Large intestine (tissue), 3 donors: ENCODE data around the gene ZFR. TPM values are rescaled to one million over a fixed set of nuclear protein-coding genes. Genes with fewer than 3 reads are reported as not detected.
A peak's percentile ranks its signal among the peaks of the same experiment; 100 is the strongest.

ENCODE experiments used
- DNase-seq, 2 donors: peaks; one replicate each; pipeline versions ENCODE4 v3.0.0 to v3.0.0-alpha.2; 2013
- H3K27ac ChIP-seq: one replicate; pipeline ENCODE4 v1.5.1; 2013; ENCODE audit warnings: low read length
- H3K27me3 ChIP-seq: 2 replicates; pipeline ENCODE4 v1.6.1; 2013; ENCODE audit warnings: low read length; ENCODE audit not compliant: control insufficient read depth, insufficient read depth
- H3K36me3 ChIP-seq: 2 replicates; pipeline ENCODE4 v1.6.1; 2013; ENCODE audit warnings: low read length; ENCODE audit not compliant: control insufficient read depth, insufficient read depth
- H3K4me1 ChIP-seq: one replicate; pipeline ENCODE4 v1.6.1; 2013; ENCODE audit warnings: low read length; ENCODE audit not compliant: control insufficient read depth, insufficient read depth
- H3K4me3 ChIP-seq: one replicate; pipeline ENCODE4 v1.5.1; 2013; ENCODE audit warnings: low read length
- H3K9me3 ChIP-seq: one replicate; pipeline ENCODE4 v1.6.1; 2013; ENCODE audit warnings: mild to moderate bottlenecking, low read depth, low read length, moderate library complexity; ENCODE audit not compliant: control insufficient read depth
- WGBS: methylation state at CpG from one replicate; pipeline ENCODE4 v1.1.5; 2013; ENCODE audit warnings: low lambda C conversion rate; ENCODE audit not compliant: insufficient coverage; 5-methylcytosine and 5-hydroxymethylcytosine counted together
- polyA plus RNA-seq: library from polyadenylated mRNA; unstranded; fragments of 120-200 nt; gene quantifications from one replicate; pipeline ENCODE4 v1.2.1, GENCODE V29; 2013

The ZFR gene
- polyA plus RNA-seq, 1 donor: 75.2 TPM

DNA sequence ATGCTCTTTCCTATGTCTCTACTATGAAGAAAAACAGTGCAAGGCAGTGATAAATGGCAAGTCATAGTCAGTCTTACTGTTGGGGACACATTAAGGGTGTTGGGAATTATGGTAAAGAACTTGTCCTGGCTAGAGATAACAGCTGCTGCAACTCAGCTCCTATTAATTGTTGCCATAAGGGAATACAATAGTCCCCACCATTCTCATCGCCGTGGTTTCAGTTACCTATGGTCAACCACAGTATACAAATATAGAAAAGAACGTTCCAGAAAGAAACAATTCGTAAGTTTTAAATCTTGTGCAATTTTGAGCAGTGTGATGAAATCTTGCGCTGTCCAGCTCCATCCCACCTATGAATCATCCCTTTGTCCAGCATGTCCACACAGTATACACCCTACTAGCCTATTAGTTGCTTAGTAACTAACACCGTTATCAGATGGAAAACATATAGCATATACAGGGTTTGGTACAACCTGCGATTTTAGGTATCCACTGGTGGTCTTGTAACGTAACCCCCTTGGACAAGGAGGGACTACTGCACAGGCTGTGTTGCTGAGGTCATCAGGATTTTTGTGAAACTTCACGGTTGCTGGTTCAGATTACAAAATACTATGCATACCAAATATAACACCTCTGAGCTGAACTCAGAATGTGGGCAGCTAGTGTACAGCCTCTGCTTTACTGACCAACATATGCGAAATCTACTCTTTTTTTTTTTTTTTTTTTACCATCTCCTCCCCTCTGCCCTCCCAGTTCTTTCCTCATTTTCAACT lies 53.5 kb downstream of the ZFR start:
- peaks cover 72% of the 10 kb centered on the region for H3K36me3 ChIP-seq
- no peaks in the 10 kb centered on the region for H3K9me3 ChIP-seq
- H3K4me3 ChIP-seq: no peak overlapping the region
- no peaks in the 10 kb centered on the region for H3K4me1 ChIP-seq
- peak; percentile 16 to 26 for DNase-seq
- peak overlapping the region; percentile 0 for H3K27ac ChIP-seq
- no peaks in the 10 kb centered on the region for H3K27me3 ChIP-seq
- WGBS: no CpG with 5 or more reads among the region's 10 CpGs

- H3K27ac ChIP-seq: no peak overlapping the region
- WGBS: 95% methylated on average over 4 of the region's 6 CpGs
Observed at GRCh38 chr5:32388432-32389129, 56.0 kb downstream of the ZFR start.

DNA sequence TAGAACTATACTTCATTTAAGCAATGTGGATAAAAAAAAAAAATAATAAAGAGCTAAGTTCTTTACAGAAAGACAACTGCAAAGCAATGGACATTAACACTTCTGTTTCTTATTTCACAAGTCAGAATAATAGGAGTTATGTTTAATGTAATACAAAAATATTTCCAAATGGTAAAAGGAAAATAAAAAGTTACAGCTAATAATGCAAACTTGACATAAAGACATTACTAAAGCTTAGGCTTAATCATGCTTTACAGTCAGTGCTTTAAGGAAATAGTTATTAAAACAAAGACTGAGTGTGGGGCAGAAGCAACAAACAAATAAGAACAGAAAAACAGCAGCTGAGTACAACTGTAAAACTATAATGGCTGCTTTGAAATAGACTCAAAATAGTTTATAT lies 56.7 kb downstream of the ZFR start:
- peaks cover 74% of the 10 kb centered on the region for H3K36me3 ChIP-seq
- no peak overlapping the region for H3K27ac ChIP-seq
- no peaks in the 10 kb centered on the region for H3K4me1 ChIP-seq

More at GRCh38 chr5:32388432-32389129, 56.0 kb downstream of the ZFR start:
- Histone ChIP-seq H3K27me3 (no peaks in the 10 kb centered on the region), H3K4me3 (no peak overlapping the region), H3K36me3 (peaks cover 72% of the 10 kb centered on the region), H3K4me1 (no peaks in the 10 kb centered on the region), H3K9me3 (no peaks in the 10 kb centered on the region)
- DNase-seq: no peak

GRCh38 chr5:32387211-32387610 lies 57.3 kb downstream of the ZFR start:
- H3K4me3 ChIP-seq: no peak overlapping the region
- H3K27me3 ChIP-seq: no peaks in the 10 kb centered on the region
- WGBS: 80% methylated on average over 2 of the region's 3 CpGs
- H3K4me1 ChIP-seq: no peaks in the 10 kb centered on the region
- H3K36me3 ChIP-seq: peaks cover 69% of the 10 kb centered on the region
- no peak overlapping the region for H3K27ac ChIP-seq
- DNase-seq: no peak
- H3K9me3 ChIP-seq: no peaks in the 10 kb centered on the region

More for the DNA sequence above, 56.7 kb downstream of the ZFR start:
- Histone ChIP-seq H3K9me3 (no peaks in the 10 kb centered on the region), H3K27me3 (no peaks in the 10 kb centered on the region), H3K4me3 (no peak overlapping the region)
- DNase-seq: no peak

DNA sequence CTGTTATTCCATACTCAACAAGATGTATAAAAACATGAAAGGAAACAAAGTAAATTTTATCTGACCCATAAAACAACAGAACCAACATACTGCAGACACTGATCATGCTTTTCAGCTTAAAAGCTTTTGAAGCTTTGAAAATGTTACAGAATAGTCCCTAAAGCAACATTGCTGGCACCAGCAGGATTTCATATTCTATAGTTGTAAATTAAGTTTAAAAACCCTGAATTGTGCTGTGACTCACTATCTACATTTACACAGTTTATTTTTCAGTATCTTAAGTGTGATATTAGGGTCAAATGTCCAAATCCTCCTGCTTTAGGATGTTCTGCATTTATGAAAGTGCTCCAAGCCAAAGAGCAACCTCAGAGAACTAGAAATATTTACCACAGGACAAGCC lies 59.9 kb downstream of the ZFR start:
- H3K9me3 ChIP-seq: no peaks in the 10 kb centered on the region
- H3K4me3 ChIP-seq: no peak overlapping the region
- no peaks in the 10 kb centered on the region for H3K4me1 ChIP-seq
- peaks cover 60% of the 10 kb centered on the region for H3K36me3 ChIP-seq
- DNase-seq: no peak
- H3K27ac ChIP-seq: no peak overlapping the region
- no peaks in the 10 kb centered on the region for H3K27me3 ChIP-seq

- no peaks in the 10 kb centered on the region for H3K9me3 ChIP-seq
- no peak for DNase-seq
- H3K4me1 ChIP-seq: no peaks in the 10 kb centered on the region
- H3K4me3 ChIP-seq: no peak overlapping the region
- H3K36me3 ChIP-seq: peaks cover 55% of the 10 kb centered on the region
- no peaks in the 10 kb centered on the region for H3K27me3 ChIP-seq
- no peak overlapping the region for H3K27ac ChIP-seq
- 100% methylated on average over 1 of the region's 3 CpGs for WGBS
Observed at GRCh38 chr5:32383586-32383985, 61.0 kb downstream of the ZFR start.

GRCh38 chr5:32383065-32383464 lies 61.5 kb downstream of the ZFR start:
- no peak overlapping the region for H3K4me3 ChIP-seq
- no peaks in the 10 kb centered on the region for H3K27me3 ChIP-seq
- DNase-seq: no peak
- H3K9me3 ChIP-seq: no peaks in the 10 kb centered on the region
- H3K4me1 ChIP-seq: no peaks in the 10 kb centered on the region
- H3K36me3 ChIP-seq: peaks cover 50% of the 10 kb centered on the region
- no peak overlapping the region for H3K27ac ChIP-seq
- WGBS: no CpG with 5 or more reads among the region's 2 CpGs

- Histone ChIP-seq H3K27ac (no peak overlapping the region), H3K4me1 (no peaks in the 10 kb centered on the region), H3K4me3 (no peak overlapping the region), H3K9me3 (no peaks in the 10 kb centered on the region), H3K27me3 (no peaks in the 10 kb centered on the region), H3K36me3 (peaks cover 46% of the 10 kb centered on the region)
- DNase-seq: no peak
Observed at GRCh38 chr5:32379421-32379820, 65.1 kb downstream of the ZFR start.

DNA sequence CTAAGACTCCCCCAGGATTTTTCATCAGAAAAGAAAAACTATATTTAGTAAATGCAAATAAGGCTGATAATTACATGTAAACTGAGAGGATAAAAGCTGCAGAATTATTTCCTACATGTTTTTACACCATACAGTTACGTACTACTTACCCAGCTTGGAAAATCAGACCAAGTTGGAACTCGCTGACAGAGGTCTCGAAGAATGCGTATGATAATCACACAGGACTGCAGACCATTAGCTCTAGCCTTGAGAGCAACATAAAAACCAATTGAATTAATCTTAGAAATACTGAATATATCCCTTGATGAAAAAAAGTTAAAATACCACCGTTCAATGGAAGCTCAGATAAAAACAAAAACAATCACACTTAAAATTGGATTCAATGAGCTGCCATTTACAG lies 65.6 kb downstream of the ZFR start:
- 75% methylated on average over 5 of the region's 5 CpGs for WGBS
- H3K27ac ChIP-seq: no peak overlapping the region
- H3K4me3 ChIP-seq: no peak overlapping the region
- no peaks in the 10 kb centered on the region for H3K9me3 ChIP-seq
- no peaks in the 10 kb centered on the region for H3K27me3 ChIP-seq
- peaks cover 48% of the 10 kb centered on the region for H3K36me3 ChIP-seq
- DNase-seq: no peak
- no peaks in the 10 kb centered on the region for H3K4me1 ChIP-seq

DNA sequence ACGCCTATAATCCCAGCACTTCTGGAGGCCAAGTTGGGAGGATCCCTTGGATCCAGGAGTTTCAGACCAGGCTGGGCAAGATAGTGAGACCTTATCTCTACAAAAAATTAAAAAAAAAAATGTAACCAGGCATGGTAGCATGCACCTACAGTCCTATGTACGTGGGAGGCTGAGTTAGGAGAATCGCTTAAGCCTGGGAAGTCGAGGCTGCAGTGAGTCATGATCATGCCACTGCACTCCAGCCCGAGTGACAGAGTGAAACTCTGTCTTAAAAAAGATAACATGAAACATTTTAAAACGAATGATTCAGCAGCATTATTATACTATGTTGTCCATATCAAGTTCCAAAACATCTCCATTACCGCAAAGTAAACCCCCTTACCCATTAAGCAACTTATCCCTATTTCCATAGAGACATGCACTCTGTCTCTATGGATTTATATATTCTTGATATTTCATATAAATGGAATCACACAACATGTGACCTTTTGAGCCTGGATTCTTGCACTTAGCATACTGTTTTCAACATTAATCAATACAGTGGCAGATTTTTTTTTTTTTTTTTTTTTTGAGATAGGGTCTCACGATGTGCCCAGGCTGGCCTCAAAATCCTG lies 74.9 kb downstream of the ZFR start:
- 100% methylated on average over 3 of the region's 8 CpGs for WGBS
- Histone ChIP-seq H3K9me3 (no peaks in the 10 kb centered on the region), H3K27ac (no peak overlapping the region), H3K4me1 (no peaks in the 10 kb centered on the region), H3K4me3 (no peak overlapping the region), H3K36me3 (peaks cover 51% of the 10 kb centered on the region), H3K27me3 (no peaks in the 10 kb centered on the region)
- no peak for DNase-seq
